Activated CD4-positive, alpha-beta T cell treated with anti-CD3 and anti-CD28 coated beads for 36 hours (primary cell): ENCODE measurements around the gene CRADD. TPM values are rescaled to one million over a fixed set of nuclear protein-coding genes. Genes with fewer than 3 reads are reported as not detected.

Source experiments
- total RNA-seq, 2 experiments: library from RNA; stranded (reverse); gene quantifications; one replicate each; pipeline ENCODE4 v1.2.3, GENCODE V29; 2021

The CRADD gene
- total RNA-seq, 2 experiments from 2014 or later: 5.7 to 7.8 TPM

Other genes starting within 250 kb of the CRADD start
- gene UBE2N, start 235.4 kb upstream of the CRADD start, total RNA-seq: 100 to 1,000 TPM; 186 to 279 TPM
- gene MRPL42, start 209.9 kb upstream of the CRADD start, total RNA-seq: 10 to 100 TPM; 78.7 to 98.3 TPM
- gene SOCS2, start 104.7 kb upstream of the CRADD start, total RNA-seq: 10 to 100 TPM in 1 of 2 experiments, 1 to 10 TPM in 1; 8.9 to 11.5 TPM